Measurements from ENCODE around the gene ERFE. TPM values are rescaled to one million over a fixed set of nuclear protein-coding genes. Genes with fewer than 3 reads are reported as not detected.
A peak's percentile ranks its signal among the peaks of the same experiment; 100 is the strongest.

Gene ERFE
- total RNA-seq, 1 donor from 2014 or later, result 2.6 TPM

- TF ChIP-seq CTCF (conservative IDR thresholded peaks at IDR 0.05), result no peak
- Mint-ChIP-seq H3K9me3 (no peaks in the 10 kb centered on the region), H3K36me3 (ENCODE audit: low read depth) (peaks cover 16% of the 10 kb centered on the region), H3K4me3 (no peak overlapping the region), H3K27ac (ENCODE audit: unreplicated experiment) (no peak overlapping the region), H3K4me1 (peaks cover 19% of the 10 kb centered on the region), H3K27me3 (ENCODE audit: low read depth) (no peaks in the 10 kb centered on the region)
- DNase-seq (ENCODE audit: low read depth, low spot score), result no peak
These were observed 31.7 kb downstream of the ERFE start for GRCh38 chr2:238190445-238190844.

- peaks cover 13% of the 10 kb centered on the region for H3K36me3 Mint-ChIP-seq (ENCODE audit: low read depth)
- H3K9me3 Mint-ChIP-seq, result peaks cover 9% of the 10 kb centered on the region
- H3K27ac Mint-ChIP-seq (ENCODE audit: unreplicated experiment), result peak overlapping the region; percentile 85
- peak overlapping the region; percentile 94 for H3K4me3 Mint-ChIP-seq
- no peak for TF ChIP-seq CTCF (conservative IDR thresholded peaks at IDR 0.05)
- H3K27me3 Mint-ChIP-seq (ENCODE audit: low read depth), result peaks cover 7% of the 10 kb centered on the region
- H3K4me1 Mint-ChIP-seq, result peaks cover 41% of the 10 kb centered on the region
- DNase-seq (ENCODE audit: low read depth, low spot score), result no peak
These were observed 43.7 kb downstream of the ERFE start for GRCh38 chr2:238202326-238203093.

GRCh38 chr2:238203094-238203972 lies 44.6 kb downstream of the ERFE start, which contains the start of gene ILKAP:
ILKAP (minus strand) TSS chr2:238203695; CDS start chr2:238203553, 142 bp downstream.
- H3K36me3 Mint-ChIP-seq (ENCODE audit: low read depth), result peaks cover 13% of the 10 kb centered on the region
- peak within 1 kb of the TSS; percentile 93 for H3K27ac Mint-ChIP-seq (ENCODE audit: unreplicated experiment)
- peak; percentile 75 for DNase-seq (ENCODE audit: low read depth, low spot score)
- no peak for TF ChIP-seq CTCF (conservative IDR thresholded peaks at IDR 0.05)
- H3K27me3 Mint-ChIP-seq (ENCODE audit: low read depth), result peaks cover 7% of the 10 kb centered on the region
- peaks cover 41% of the 10 kb centered on the region for H3K4me1 Mint-ChIP-seq
- H3K4me3 Mint-ChIP-seq, result peak within 1 kb of the TSS; percentile 94
- H3K9me3 Mint-ChIP-seq, result peaks cover 9% of the 10 kb centered on the region

- peaks cover 37% of the 10 kb centered on the region for H3K4me1 Mint-ChIP-seq
- TF ChIP-seq CTCF (conservative IDR thresholded peaks at IDR 0.05), result no peak
- DNase-seq (ENCODE audit: low read depth, low spot score), result no peak
- H3K27ac Mint-ChIP-seq (ENCODE audit: unreplicated experiment), result peak overlapping the region; percentile 93
- H3K36me3 Mint-ChIP-seq (ENCODE audit: low read depth), result peaks cover 13% of the 10 kb centered on the region
- peaks cover 9% of the 10 kb centered on the region for H3K9me3 Mint-ChIP-seq
- H3K4me3 Mint-ChIP-seq, result peak overlapping the region; percentile 91
- H3K27me3 Mint-ChIP-seq (ENCODE audit: low read depth), result peaks cover 7% of the 10 kb centered on the region
These were observed 45.4 kb downstream of the ERFE start for GRCh38 chr2:238203973-238204683.

- Mint-ChIP-seq H3K27ac (ENCODE audit: unreplicated experiment) (no peak overlapping the region), H3K4me3 (no peak overlapping the region), H3K4me1 (peaks cover 15% of the 10 kb centered on the region), H3K9me3 (peaks cover 9% of the 10 kb centered on the region), H3K36me3 (ENCODE audit: low read depth) (peaks cover 13% of the 10 kb centered on the region), H3K27me3 (ENCODE audit: low read depth) (peaks cover 7% of the 10 kb centered on the region)
- no peak for TF ChIP-seq CTCF (conservative IDR thresholded peaks at IDR 0.05)
- no peak for DNase-seq (ENCODE audit: low read depth, low spot score)
These were observed 48.2 kb downstream of the ERFE start for GRCh38 chr2:238207006-238207405.

All from neural crest cell (in vitro differentiated cells).